HG03565 (cell line): ENCODE measurements around the gene BBX.

Experiments used
- ATAC-seq: cut with Tn5 transposase; IDR thresholded peaks from one replicate; pipeline ENCODE4 v1.9.1; 2021; ENCODE audit warnings: mild to moderate bottlenecking, moderate library complexity; ENCODE audit not compliant: unreplicated experiment

BBX gene

DNA sequence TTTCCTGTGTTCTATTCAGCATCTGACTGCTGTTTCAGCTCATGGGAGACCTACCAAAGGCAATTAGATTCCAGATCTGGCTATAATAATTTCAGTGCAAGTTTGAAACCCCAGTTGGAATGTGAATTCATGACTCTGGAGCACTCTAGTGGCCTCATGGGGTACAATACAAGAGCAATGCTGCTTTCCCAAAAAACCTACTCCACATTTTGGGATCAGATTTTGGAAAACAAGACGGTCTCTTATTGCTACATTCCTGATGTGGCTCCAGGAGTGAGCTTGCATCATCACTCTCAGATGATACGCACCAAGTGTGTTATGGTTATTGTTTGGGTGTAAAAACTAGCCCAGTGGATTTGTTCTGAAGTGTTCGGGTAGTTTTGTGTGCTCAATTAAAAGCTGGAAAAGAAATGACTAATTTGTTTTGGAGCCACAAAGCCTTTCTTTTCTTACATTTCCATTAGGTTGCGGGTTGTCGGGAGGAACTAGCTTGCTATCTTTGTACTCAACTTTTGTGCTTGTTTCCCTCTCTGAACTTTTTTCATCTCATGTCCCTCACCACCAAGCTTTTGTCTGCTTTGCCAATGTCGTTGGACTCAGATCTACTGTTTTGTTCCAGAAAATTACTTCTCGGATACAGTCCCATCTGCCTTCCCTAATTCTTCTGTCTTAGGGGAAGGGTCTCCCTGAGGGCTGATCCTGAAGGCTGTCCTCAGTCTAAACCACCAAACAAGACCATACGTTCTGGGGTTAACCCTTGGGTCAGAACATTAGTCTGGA is 272.1 kb downstream of the BBX start:
- no peak for ATAC-seq

DNA sequence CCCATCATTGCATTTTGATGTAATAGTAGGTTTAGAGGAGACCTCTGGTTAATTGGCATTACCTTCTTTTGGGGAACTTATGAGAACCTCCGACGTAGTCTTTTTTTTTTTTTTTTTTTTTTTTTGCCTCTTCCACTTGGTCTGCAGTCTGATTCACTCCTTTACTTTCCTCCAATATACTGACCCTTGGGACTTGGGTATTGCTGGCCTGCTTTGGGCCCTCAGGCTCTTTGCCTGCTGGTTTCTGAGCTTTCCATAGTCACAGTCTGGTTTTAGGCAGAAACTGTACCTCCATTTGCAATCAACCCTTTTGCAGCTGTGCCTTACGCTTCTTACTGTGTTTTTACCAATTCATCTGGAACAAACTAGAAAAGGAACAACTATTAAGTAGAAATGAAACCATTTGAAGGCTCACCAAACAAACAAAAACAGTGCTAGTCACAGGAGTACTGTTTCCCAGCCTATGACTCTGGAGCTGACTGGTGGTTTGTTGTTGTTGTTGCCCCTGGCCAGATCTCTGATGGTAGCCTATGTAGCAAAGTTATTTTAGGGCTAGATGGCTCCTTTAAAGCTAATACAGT is 272.8 kb downstream of the BBX start:
- ATAC-seq, result no peak

GRCh38 chr3:107796791-107797190 is 274.0 kb downstream of the BBX start:
- ATAC-seq, result no peak

- ATAC-seq, result no peak
Observed at GRCh38 chr3:107797586-107797985, 274.8 kb downstream of the BBX start.

DNA sequence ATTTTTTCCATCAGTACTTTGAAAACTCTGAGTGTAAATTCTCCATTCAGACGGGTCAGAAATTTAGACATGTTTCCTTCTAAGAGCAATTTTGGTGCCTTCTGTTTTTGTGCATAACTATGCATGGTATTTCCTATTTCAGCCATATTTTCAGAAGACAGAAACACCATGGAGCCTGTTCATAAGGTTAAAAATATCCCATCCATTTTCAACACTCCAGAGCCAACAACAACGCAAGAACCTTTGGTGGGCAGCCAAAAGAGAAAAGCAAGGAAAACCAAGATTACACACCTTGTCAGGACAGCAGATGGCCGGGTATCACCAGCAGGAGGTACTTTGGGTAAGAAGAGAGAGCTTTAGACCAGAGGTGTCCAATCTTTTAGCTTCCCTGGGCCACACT is 275.6 kb downstream of the BBX start:
- no peak for ATAC-seq

DNA sequence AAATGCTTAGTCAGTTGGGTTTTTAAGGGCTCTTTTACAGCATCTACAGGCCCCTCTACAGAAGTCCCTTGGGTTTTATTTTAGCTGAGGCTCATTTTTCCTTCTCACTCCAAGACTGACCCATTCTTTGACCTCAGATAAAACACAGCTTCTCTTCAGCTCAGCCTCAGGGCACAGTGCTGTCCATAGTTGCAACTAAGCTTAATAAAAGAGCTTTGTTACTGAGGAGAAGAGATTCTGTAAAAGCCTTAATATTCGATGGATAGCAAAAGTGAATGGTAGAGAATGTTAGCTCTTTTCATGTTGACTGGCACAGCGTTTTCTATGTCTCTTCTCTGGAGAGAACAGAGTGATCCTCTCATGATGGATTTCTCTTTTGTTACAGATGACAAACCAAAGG is 277.9 kb downstream of the BBX start:
- no peak for ATAC-seq

DNA sequence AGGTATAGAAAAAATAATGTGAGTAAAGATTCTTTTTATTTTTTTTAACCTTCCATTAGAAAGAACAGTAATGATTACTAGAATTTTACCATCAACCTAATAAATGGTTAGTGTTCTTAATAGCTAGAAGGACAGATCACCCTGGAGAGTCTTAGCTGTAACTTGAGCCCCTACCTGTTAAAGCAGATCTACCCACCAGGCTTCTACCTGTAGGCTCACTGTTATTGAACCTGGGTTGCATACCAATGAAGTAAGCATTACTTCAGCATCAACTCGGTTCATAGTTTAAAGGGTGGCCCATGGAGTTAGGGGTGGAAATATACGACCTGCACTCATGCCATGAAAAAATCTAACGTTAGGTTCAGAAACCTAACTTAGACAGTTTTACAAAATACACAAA is 280.4 kb downstream of the BBX start:
- no peak for ATAC-seq

- no peak for ATAC-seq
Observed at GRCh38 chr3:107806021-107806420, 283.3 kb downstream of the BBX start.

DNA sequence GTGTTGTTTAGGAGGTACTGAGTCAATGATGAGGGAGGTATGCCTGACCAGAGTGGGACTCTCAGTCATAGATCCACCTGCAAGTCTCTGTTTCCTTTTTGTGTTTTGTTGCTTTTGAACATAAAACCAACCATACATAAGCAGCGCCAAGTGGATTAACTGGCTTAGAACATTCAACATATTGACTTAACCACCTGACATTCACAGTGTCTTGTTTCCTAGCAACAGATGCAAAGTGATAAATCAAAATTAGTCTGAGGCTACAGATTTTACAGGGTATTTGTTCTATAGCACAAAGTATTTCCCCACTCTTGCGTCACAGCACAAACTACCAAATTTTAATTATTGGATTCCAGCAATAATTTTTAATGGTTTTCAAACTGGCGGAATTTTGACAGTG is 283.8 kb downstream of the BBX start:
- no peak for ATAC-seq

DNA sequence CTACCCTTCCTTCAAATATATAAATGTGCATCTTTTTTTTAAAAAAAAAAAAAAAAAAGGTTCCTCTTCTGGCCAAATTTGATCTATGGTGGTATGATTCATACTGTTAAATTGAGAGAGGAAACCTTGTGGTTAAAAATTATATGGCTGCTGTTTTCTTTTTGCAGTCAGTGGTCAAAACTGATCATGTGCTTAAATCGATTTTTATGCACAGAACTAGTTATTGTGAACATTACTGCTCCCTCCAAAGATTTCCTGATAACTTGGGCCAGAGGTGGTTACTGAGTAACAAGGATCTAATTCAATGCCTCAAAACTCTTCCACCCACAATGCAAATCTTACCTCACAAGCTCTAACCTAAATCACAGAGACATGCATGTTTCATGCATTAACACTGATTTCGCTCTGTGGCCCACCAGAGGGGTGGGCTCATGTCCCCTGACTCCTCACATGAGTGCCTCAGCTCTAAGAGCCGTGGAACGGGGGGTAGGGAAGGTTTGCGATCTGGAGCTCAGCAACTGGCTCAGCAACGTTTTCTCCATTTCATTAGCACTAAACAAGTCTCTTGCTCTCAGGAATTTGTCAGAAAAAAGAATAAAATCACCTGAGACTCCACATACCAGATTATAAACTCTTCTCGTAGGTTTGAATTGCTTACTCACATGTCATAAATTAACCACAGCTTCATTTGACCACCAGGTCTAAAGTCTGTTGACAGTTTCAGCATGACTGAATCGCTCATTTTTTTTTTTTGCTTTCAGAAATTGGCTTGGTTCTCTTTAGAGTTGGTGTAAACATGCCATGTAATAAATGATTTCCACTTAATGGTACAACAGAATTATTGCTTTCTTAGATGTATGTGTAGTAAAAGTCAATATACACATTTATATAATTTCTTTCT is 287.7 kb downstream of the BBX start:
- peak; percentile 43 for ATAC-seq

- no peak for ATAC-seq
Observed at GRCh38 chr3:107813026-107813425, 290.3 kb downstream of the BBX start.

DNA sequence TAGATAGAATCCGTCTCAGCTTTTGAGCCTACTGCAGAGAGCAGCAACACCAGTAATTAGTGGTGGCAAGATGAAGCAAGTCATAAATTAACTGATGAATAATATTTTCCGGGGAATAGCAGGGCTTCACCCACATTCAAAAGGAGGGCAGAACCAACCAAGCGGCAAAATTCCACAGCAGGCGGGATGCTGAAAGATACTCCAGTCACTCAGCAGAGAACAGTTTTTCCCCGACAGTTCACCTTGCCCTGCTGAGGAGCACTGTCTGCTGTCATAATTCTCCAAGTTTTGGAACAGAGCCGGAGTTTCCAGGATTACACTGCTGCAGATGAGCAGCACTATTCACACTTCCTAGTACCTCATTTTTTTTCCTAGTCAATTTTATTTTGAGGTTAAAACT is 293.3 kb downstream of the BBX start:
- no peak for ATAC-seq

GRCh38 chr3:107817076-107817475 is 294.3 kb downstream of the BBX start:
- ATAC-seq, result no peak

- ATAC-seq, result no peak
Observed at GRCh38 chr3:107818025-107818424, 295.3 kb downstream of the BBX start.

- ATAC-seq, result no peak
Observed at GRCh38 chr3:107819656-107820055, 296.9 kb downstream of the BBX start.

DNA sequence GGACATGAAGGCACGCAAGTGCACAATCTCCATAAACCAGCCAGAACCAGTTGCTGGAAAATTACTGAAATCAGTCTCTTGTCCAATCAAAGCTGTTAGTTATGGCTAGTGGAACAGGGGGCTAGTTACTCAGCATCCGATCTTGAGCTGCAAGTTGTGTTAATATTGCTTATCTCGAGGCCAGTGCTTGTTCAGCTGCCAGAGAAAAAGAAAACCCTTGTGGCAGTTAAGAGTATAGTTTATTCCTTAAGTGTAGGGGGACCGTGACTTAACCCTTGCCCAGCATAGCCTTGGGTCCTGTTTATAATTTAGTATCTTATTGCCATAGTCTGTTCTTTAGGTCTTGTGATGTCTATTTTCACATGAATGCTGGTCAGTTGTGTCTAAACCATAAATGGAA is 299.5 kb downstream of the BBX start:
- no peak for ATAC-seq

DNA sequence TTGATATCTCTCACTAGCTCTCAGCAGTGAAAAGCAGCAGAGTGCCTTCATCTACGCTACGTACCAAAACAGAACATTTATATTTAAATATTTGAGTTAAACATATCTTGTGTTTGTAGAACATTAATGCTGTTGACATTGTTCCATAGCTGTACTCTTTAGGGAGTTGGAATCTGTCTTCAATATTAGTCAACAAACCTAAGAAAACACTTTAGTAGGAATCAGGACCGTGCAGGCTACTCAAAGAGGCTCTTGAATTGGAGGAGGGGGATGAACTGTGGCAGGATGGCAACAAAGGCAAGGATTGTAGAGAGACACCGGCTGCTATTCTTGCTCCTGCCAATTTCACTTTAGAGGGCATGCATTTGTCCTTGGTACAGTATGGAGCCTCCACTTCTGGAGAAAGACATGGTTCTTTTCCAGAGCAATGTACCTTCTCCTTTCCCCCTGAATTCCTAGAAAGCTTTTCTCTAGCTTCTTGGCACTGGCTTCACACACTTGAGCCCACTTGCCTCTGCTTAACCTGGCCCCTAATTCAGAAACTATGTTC is 302.1 kb downstream of the BBX start:
- ATAC-seq, result no peak

DNA sequence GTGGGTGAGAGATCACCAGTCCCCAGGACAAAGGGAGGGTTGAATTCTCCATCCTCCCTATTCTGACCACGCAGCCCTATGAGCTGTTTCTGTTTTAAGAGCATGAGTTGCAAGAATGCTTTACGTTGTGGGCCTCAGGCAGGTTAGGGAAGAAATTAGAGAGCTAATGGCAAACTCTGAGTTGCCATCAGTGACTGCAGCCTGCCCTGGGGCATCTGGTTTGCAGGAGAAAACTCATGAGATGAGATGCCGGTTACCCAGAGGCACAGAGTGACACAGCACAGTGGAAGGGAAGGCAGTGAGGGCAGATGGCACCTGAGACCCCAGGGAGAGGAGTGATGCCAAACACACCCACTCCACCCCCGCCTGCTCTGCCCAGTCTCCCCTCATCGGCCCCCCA is 302.8 kb downstream of the BBX start:
- no peak for ATAC-seq

DNA sequence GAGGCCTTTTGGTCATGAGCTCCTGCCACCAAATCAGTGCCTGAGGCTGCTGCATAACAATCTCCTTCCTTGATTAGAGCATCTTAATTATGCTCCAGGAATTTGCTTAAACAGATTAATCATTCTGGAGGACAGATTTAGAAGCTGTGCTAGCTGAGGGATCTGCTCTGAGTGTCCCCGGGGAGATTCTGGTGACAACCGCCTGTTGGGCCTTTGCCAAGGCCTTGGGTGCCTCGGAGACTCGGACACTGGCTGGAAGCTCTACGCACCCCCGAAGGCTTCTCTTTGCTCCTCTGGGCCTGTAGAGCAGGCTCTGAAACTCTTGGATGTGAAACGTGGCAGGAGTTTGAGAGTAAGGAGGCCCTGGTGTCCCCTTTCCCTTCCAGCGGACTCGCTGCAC is 304.0 kb downstream of the BBX start:
- ATAC-seq, result no peak

- ATAC-seq, result no peak
Observed at GRCh38 chr3:107829185-107829584, 306.4 kb downstream of the BBX start.

DNA sequence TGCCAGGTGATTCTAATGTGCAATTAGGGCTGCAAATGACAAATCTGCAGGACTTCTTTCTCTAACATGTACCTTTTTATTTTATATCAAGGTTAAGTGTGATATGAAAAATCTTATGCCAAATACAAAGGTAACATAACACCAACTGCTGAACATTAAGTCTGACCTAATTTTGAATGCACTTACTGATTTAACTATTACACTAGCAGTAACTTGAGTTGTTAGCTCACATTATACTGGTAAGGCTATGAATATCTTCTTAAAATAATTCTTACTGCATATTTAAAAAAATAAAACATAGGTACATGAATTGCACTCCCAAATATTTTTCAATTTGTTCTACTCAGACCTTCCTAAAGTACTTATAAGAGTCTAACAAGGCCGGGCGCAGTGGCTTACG is 308.8 kb downstream of the BBX start:
- ATAC-seq, result no peak

GRCh38 chr3:107833043-107833442 is 310.3 kb downstream of the BBX start:
- no peak for ATAC-seq
